Peyer's patch (tissue), 4 donors: ENCODE measurements around the gene CCDC6.
A peak's percentile ranks its signal among the peaks of the same experiment; 100 is the strongest.

Source experiments
- POLR2A ChIP-seq, 2 donors: fragments of 450-650 bp; IDR thresholded peaks; one replicate each; pipeline ENCODE4 v1.5.1; 2017; ENCODE audit warnings: antibody characterized with exemption in 2 of 2, mild to moderate bottlenecking in 2 of 2, moderate library complexity in 2 of 2
- TF ChIP-seq, protein P1 (sequence below), 6 experiments: fragments of 450-650 bp in 4 of 6; fragments of 200-600 bp in 2 of 6; sonication (generic) in 1 of 6; IDR thresholded peaks; one replicate each; pipeline ENCODE4 v1.5.1; 2017 to 2019; ENCODE audit warnings: antibody characterized with exemption in 6 of 6, mild to moderate bottlenecking in 3 of 6, moderate library complexity in 1 of 6

DNA sequence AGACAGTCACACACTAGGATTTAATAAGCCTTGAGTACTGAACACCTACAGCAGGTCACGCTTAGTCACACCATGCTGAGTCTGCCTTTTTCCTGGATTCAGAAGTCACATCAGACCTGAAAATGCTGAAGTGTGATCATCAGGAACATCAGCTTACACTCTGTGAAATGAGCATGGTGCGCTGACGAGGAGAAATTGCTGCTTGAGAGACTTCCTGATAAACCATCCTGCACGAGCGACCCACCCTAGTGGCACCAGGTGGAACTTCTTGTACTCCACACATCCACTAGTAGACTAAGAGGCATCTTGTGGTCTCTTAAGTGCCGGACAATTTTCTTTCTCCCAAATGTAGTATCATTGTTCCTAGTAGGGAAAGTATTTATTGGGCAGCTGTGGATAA is 101.3 kb downstream of the CCDC6 start:
- no peak for TF ChIP-seq POLR2A (IDR thresholded peaks at IDR 0.05)
- TF ChIP-seq, protein P1, sequence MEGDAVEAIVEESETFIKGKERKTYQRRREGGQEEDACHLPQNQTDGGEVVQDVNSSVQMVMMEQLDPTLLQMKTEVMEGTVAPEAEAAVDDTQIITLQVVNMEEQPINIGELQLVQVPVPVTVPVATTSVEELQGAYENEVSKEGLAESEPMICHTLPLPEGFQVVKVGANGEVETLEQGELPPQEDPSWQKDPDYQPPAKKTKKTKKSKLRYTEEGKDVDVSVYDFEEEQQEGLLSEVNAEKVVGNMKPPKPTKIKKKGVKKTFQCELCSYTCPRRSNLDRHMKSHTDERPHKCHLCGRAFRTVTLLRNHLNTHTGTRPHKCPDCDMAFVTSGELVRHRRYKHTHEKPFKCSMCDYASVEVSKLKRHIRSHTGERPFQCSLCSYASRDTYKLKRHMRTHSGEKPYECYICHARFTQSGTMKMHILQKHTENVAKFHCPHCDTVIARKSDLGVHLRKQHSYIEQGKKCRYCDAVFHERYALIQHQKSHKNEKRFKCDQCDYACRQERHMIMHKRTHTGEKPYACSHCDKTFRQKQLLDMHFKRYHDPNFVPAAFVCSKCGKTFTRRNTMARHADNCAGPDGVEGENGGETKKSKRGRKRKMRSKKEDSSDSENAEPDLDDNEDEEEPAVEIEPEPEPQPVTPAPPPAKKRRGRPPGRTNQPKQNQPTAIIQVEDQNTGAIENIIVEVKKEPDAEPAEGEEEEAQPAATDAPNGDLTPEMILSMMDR (IDR thresholded peaks at IDR 0.05), result peak; percentile 1 to 61 (median 42)
